Spinal cord (tissue), 10 donors: ENCODE results near the gene CENPP. TPM values are rescaled to one million over a fixed set of nuclear protein-coding genes. Genes with fewer than 3 reads are reported as not detected.

Experiments used
- DNase-seq, 6 donors: peaks; one replicate each; pipeline versions ENCODE4 v3.0.0 to v3.0.0-alpha.2; 2013 to 2015; ENCODE audit warnings: low spot score in 6 of 6, low read depth in 4 of 6
- H3K27ac ChIP-seq: one replicate; pipeline ENCODE4 v1.5.1; 2013; ENCODE audit warnings: low read depth, low read length, control low read depth
- H3K27me3 ChIP-seq: one replicate; pipeline ENCODE4 v1.6.1; 2013; ENCODE audit warnings: low read length; ENCODE audit not compliant: control insufficient read depth, insufficient read depth
- H3K36me3 ChIP-seq: one replicate; pipeline ENCODE4 v1.6.1; 2013; ENCODE audit warnings: low read length; ENCODE audit not compliant: control insufficient read depth, insufficient read depth
- H3K4me1 ChIP-seq: one replicate; pipeline ENCODE4 v1.6.1; 2013; ENCODE audit warnings: low read length; ENCODE audit not compliant: control insufficient read depth, insufficient read depth
- H3K4me3 ChIP-seq: one replicate; pipeline ENCODE4 v1.5.1; 2013; ENCODE audit warnings: low read depth, low read length, control low read depth
- H3K9me3 ChIP-seq: one replicate; pipeline ENCODE4 v1.6.1; 2013; ENCODE audit warnings: low read length; ENCODE audit not compliant: control insufficient read depth, insufficient read depth
- WGBS: methylation state at CpG from one replicate; pipeline ENCODE4 v1.1.5; 2013; ENCODE audit warnings: missing lambda C conversion rate; ENCODE audit not compliant: insufficient coverage; 5-methylcytosine and 5-hydroxymethylcytosine counted together
- polyA plus RNA-seq, 2 donors: library from polyadenylated mRNA; unstranded; fragments of 120-200 nt; gene quantifications; one replicate each; pipeline ENCODE4 v1.2.1, GENCODE V29; 2013; ENCODE audit not compliant: insufficient read length in 2 of 2
- total RNA-seq, 2 donors: library from RNA; depleted of rRNA in 1 of 2; stranded (reverse); fragments of 120-200 nt in 1 of 2; fragments of >200 nt in 1 of 2; gene quantifications; one replicate each; pipeline versions ENCODE4 v1.2.3 to v1.2.4, GENCODE V29; 2013 to 2014
- donor health status: healthy.

CENPP gene
- total and polyA plus RNA-seq, 4 donors: 5.4 to 15.5 (median 10.2) TPM

DNA sequence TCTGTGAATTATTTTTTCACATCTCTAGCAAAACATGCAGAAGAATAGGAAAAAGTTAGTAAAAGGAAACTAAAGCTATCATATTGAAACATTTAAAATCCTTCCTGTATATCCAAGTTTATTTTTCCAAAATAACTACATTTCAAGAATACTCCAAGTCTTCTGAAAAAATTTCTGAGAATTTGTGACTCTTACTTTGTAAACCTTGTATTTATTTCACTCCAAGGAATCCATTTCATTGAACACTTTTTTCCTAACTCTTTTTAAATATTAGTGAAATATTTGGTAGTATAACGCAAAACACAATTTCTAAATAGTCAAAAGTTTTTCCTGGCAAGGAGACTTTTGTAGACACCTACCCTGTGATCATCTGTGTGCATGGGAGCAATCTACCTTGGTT lies 190.8 kb downstream of the CENPP start:
- H3K27me3 ChIP-seq: no peaks in the 10 kb centered on the region
- H3K27ac ChIP-seq: no peak overlapping the region
- no peak overlapping the region for H3K4me3 ChIP-seq
- H3K9me3 ChIP-seq: no peaks in the 10 kb centered on the region
- no peaks in the 10 kb centered on the region for H3K36me3 ChIP-seq
- no peak for DNase-seq
- no CpG with 5 or more reads among the region's 1 CpG for WGBS
- H3K4me1 ChIP-seq: no peaks in the 10 kb centered on the region

DNA sequence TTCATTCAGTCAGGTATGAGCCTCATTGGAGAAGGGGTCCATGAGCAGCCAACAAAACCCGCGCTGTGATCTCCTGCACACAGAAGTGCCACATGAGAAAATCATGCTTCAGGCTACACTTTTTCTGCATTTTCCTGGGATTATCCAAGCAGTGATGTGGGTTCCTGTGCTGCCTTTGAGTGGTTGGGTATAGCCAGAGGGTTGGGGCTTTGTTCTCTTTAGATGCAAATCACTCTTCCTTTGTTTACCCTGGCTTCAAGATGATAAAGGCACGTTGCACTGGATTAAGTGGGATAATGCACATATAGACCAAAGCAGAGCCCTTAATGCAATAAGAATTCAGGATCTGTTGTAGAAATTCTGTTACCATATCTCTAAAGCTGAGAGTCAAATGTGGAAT lies 191.3 kb downstream of the CENPP start:
- Histone ChIP-seq H3K4me3 (no peak overlapping the region), H3K27me3 (no peaks in the 10 kb centered on the region), H3K4me1 (no peaks in the 10 kb centered on the region), H3K27ac (no peak overlapping the region), H3K36me3 (no peaks in the 10 kb centered on the region), H3K9me3 (no peaks in the 10 kb centered on the region)
- WGBS: 75% methylated on average over 2 of the region's 3 CpGs
- no peak for DNase-seq

DNA sequence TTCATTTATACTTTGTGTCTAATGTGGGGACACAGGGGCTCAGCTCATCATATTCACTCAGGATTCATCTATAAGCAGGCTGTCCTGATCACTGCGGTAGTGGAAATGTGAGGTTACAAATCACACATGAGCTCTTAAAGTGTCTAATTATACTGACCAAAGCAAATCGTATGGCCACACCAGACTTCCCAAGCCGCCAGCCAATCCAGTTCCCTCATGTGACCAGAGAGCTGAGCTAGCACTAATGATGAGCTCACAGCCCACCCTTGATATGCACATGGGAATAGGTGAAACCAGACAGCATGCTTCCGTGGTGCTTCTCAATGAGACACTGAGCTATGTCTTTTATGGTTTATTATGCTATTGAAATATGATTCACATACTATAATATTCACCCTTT lies 192.4 kb downstream of the CENPP start:
- Histone ChIP-seq H3K27ac (no peak overlapping the region), H3K9me3 (no peaks in the 10 kb centered on the region), H3K27me3 (no peaks in the 10 kb centered on the region), H3K4me1 (no peaks in the 10 kb centered on the region), H3K36me3 (no peaks in the 10 kb centered on the region), H3K4me3 (no peak overlapping the region)
- DNase-seq: no peak
- WGBS: no CpG with 5 or more reads among the region's 4 CpGs

DNA sequence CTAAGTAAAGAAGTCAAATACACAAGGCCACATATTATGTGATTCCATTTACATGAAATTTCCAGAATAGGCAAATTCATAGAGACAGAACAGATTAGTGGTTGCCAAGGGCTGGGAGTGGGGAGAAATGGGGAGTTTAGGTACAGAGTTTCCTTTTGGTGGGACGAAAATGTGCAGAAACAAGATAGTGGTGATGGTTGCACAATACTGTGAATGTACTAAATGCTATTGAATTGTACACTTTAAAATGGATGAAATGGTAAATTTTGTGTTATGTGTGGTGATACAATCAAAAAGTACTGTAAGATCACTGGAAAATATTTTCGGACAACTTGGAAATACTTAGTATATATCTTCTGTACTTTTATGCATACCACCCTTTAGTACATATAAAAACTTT lies 195.1 kb downstream of the CENPP start:
- H3K9me3 ChIP-seq: no peaks in the 10 kb centered on the region
- no peaks in the 10 kb centered on the region for H3K27me3 ChIP-seq
- DNase-seq: no peak
- H3K4me1 ChIP-seq: no peaks in the 10 kb centered on the region
- H3K27ac ChIP-seq: no peak overlapping the region
- H3K36me3 ChIP-seq: no peaks in the 10 kb centered on the region
- no peak overlapping the region for H3K4me3 ChIP-seq
- 100% methylated on average over 1 of the region's 2 CpGs for WGBS

DNA sequence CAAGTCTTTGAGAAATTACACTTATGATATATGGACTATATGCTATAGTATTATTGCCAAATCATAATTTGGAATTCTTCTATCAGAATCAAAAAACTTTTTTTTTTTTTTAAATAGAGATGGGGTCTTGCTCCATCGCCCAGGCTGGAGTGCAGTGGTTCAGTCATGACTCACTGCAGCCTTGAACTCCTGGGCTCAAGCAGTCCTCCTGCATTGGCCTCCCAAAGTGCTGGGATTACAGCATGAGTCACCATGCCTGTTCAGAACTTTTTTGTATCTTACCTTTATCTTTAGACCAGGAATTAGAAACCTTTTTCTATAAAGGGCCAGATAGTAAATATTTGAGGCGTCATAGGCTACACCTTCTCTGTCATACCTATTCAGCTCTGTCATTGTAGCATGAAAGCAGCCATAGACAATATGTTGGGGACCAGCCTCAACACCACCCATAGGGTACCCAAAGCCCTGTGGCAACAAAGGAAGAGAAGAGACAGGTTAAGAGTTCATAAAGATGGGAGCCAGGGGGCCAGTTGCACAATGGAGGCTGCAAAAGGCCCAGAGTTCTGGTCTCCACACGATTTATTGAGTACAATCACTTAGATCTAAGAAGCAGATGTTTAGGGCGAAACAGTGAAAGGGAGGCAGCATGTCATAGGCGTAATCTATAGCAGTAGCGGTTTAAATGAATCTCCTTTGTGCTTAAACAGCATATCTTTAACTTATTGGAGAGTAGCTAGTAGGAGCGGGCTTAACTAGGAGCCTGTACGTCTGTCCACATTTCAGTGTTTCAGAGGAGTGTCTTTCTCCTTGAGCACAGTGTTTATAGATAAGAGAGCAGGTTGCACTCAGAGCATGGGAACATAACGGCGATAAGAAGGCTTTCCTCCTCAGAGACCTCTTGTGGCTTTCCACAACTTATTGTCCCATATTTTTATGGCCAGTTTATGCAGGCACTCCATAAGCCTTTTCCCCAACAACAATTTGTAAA lies 197.5 kb downstream of the CENPP start:
- Histone ChIP-seq H3K4me1 (no peaks in the 10 kb centered on the region), H3K27me3 (no peaks in the 10 kb centered on the region), H3K9me3 (no peaks in the 10 kb centered on the region), H3K27ac (no peak overlapping the region), H3K36me3 (no peaks in the 10 kb centered on the region), H3K4me3 (no peak overlapping the region)
- 79% methylated on average over 2 of the region's 10 CpGs for WGBS
- DNase-seq: no peak

DNA sequence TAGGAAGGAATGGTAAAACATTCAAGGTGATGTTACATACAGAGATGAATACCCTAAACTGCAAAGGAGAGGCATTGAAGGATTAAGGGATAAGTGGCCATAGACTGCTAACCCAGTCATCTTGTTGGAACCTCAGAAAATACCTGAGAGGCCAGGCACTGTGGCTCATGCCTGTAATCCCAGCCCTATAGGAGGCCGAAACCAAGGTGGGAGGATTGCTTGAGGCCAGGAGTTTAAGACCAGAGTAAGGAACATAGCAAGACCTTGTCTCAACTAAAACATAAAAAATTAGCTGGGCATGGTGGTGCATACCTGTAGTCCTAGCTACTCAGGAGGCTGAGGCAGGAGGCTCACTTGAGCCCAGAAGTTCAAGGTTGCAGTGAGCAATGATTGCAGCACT lies 199.1 kb downstream of the CENPP start:
- no peaks in the 10 kb centered on the region for H3K36me3 ChIP-seq
- WGBS: no CpG with 5 or more reads among the region's 1 CpG
- no peaks in the 10 kb centered on the region for H3K27me3 ChIP-seq
- H3K4me3 ChIP-seq: no peak overlapping the region
- DNase-seq: no peak
- no peaks in the 10 kb centered on the region for H3K4me1 ChIP-seq
- no peak overlapping the region for H3K27ac ChIP-seq
- no peaks in the 10 kb centered on the region for H3K9me3 ChIP-seq

DNA sequence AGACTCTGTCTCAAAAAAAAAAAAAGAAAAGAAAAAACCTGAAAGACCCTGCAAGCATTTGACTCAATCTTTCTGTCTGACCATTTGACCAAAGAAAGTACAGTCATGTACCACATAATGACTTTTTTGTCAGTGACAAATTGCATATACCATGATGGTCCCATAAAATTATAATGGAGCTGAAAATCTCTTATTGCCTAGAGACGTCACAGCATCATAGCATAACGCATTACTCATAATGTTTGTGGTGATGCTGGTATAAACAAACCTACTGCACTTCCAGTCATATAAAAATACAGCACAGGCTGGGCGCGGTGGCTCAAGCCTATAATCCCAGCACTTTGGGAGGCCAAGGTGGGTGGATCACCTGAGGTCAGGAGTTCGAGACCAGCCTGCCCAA lies 199.6 kb downstream of the CENPP start:
- H3K4me1 ChIP-seq: no peaks in the 10 kb centered on the region

DNA sequence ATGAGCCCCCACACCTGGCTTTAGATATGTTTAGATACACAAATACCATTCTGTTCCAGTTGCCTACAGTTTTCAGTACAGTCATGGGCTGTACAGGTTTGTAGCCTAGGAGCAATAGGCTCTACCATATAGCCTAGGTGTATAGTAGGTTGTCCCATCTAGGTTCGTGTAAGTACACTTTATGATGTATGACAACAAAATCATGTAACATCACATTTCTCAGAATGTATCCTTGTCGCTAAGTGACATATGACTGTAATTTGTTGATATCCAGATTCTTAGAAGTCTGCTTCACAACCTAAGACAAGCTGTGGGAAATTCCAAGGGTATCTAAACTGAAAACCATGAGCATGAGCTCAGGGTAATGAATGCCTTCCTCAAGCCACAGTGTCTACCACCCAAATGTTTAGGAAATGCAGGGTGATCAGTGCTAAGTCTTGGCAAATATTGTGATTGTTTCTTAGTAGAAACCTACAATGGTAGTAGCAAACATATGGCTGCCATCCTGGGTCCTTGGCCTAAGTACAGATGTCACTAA lies 201.6 kb downstream of the CENPP start:
- H3K4me1 ChIP-seq: no peaks in the 10 kb centered on the region
- WGBS: no CpG with 5 or more reads among the region's 2 CpGs

More for the DNA sequence above, 199.6 kb downstream of the CENPP start:
- no peak for DNase-seq
- Histone ChIP-seq H3K36me3 (no peaks in the 10 kb centered on the region), H3K4me3 (no peak overlapping the region), H3K9me3 (no peaks in the 10 kb centered on the region), H3K27me3 (no peaks in the 10 kb centered on the region), H3K27ac (no peak overlapping the region)
- WGBS: no CpG with 5 or more reads among the region's 5 CpGs

DNA sequence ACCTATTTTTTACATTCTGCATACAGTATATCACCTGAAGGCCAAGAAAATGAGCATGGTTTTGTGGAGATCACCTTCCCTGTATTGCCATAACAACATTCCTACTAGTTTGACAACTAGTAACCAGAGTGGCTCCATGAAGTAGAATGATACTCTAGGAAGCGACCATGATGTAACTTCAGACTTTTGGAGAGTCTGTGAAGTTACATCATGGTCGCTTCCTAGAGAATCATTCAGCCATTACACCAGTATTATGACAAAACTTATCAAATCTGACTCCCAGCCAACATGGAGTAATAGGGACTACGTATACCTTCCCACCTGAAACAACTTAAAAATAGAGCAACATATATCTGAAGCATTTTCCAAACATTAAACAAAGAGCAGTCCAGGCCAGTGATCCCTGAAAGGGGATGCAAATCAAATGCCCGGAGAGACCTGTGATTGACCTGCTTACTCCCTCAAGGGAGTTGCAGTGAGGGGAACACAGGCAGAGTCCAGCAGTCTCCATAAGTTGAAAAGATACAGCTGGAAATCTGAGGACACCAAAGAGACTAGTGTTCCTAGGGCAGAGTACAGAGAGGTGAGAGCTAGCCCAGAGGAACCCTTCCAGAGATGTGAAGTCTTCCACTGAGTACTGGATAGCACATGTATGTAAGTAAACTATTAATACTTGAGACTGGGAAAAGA lies 202.2 kb downstream of the CENPP start:
- Histone ChIP-seq H3K36me3 (no peaks in the 10 kb centered on the region), H3K4me1 (no peaks in the 10 kb centered on the region), H3K27ac (no peak overlapping the region), H3K27me3 (no peaks in the 10 kb centered on the region), H3K4me3 (no peak overlapping the region), H3K9me3 (no peaks in the 10 kb centered on the region)
- 96% methylated on average over 3 of the region's 4 CpGs for WGBS
- DNase-seq: no peak

More for the DNA sequence above, 201.6 kb downstream of the CENPP start:
- Histone ChIP-seq H3K4me3 (no peak overlapping the region), H3K27me3 (no peaks in the 10 kb centered on the region), H3K36me3 (no peaks in the 10 kb centered on the region), H3K9me3 (no peaks in the 10 kb centered on the region), H3K27ac (no peak overlapping the region)
- no peak for DNase-seq
